ENCODE data around the gene TOX2. TPM values are rescaled to one million over a fixed set of nuclear protein-coding genes. Genes with fewer than 3 reads are reported as not detected.

Gene TOX2
- total RNA-seq, 1 experiment from 2014 or later, result not detected

GRCh38 chr20:44011251-44011940 is 96.7 kb downstream of the TOX2 start:
- Mint-ChIP-seq H3K27ac (ENCODE audit: unreplicated experiment) (no peak overlapping the region), H3K9me3 (ENCODE audit: unreplicated experiment) (no peaks in the 10 kb centered on the region), H3K4me1 (ENCODE audit: low read depth, unreplicated experiment) (no peaks in the 10 kb centered on the region), H3K27me3 (ENCODE audit: insufficient read depth, unreplicated experiment) (peaks cover 15% of the 10 kb centered on the region), H3K4me3 (ENCODE audit: unreplicated experiment) (no peak overlapping the region), H3K36me3 (ENCODE audit: insufficient read depth, unreplicated experiment) (no peaks in the 10 kb centered on the region)
- Histone ChIP-seq H3K36me3 (ENCODE audit: control insufficient read depth, insufficient read depth, low read length) (no peaks in the 10 kb centered on the region), H3K9me3 (0 out of 2 replicates have a peak, but pooled peaks cover 4% of the 10 kb centered on the region), H3K27me3 (replicated peaks; ENCODE audit: control insufficient read depth, insufficient read depth, low read length) (no peaks in the 10 kb centered on the region; the same call in 1 of the 2 replicates), H3K4me1 (no peaks in the 10 kb centered on the region), H3K4me3 (ENCODE audit: low read depth, low read length) (no peak overlapping the region)
- POLR2A ChIA-PET, result no interaction called here
- CTCF ChIA-PET, result no interaction called here
- TF ChIP-seq CTCF (IDR thresholded peaks at IDR 0.05; ENCODE audit: insufficient read depth in 1 of 2, low read depth in 1 of 2, low read length in 1 of 2, severe bottlenecking in 1 of 2, unreplicated experiment in 1 of 2), result no peak
- no TSS peak for BruUV-seq (replicated peaks)
- peak in 1 of 2 experiments; percentile 32 for DNase-seq
- intact Hi-C loops (cut with micrococcal nuclease; ENCODE audit: unreplicated experiment), result no loop called here

GRCh38 chr20:44012466-44013226 is 98.0 kb downstream of the TOX2 start:
- POLR2A ChIA-PET, result no interaction called here
- Mint-ChIP-seq H3K4me3 (ENCODE audit: unreplicated experiment) (no peak overlapping the region), H3K4me1 (ENCODE audit: low read depth, unreplicated experiment) (no peaks in the 10 kb centered on the region), H3K36me3 (ENCODE audit: insufficient read depth, unreplicated experiment) (no peaks in the 10 kb centered on the region), H3K9me3 (ENCODE audit: unreplicated experiment) (no peaks in the 10 kb centered on the region), H3K27ac (ENCODE audit: unreplicated experiment) (no peak overlapping the region), H3K27me3 (ENCODE audit: insufficient read depth, unreplicated experiment) (peaks cover 18% of the 10 kb centered on the region)
- no peaks in the 10 kb centered on the region for H3K36me3 ChIP-seq (ENCODE audit: control insufficient read depth, insufficient read depth, low read length)
- no peak for TF ChIP-seq CTCF (IDR thresholded peaks at IDR 0.05; ENCODE audit: insufficient read depth in 1 of 2, low read depth in 1 of 2, low read length in 1 of 2, severe bottlenecking in 1 of 2, unreplicated experiment in 1 of 2)
- intact Hi-C loops (cut with micrococcal nuclease; ENCODE audit: unreplicated experiment), result no loop called here
- 0 out of 2 replicates have a peak, but pooled peaks cover 4% of the 10 kb centered on the region for H3K9me3 ChIP-seq
- DNase-seq, result peak in 1 of 2 experiments; percentile 35
- no peaks in the 10 kb centered on the region; the same call in 1 of the 2 replicates for H3K27me3 ChIP-seq (replicated peaks; ENCODE audit: control insufficient read depth, insufficient read depth, low read length)
- no TSS peak for BruUV-seq (replicated peaks)
- no peaks in the 10 kb centered on the region for H3K4me1 ChIP-seq
- no peak overlapping the region for H3K4me3 ChIP-seq (ENCODE audit: low read depth, low read length)
- CTCF ChIA-PET, result no interaction called here

GRCh38 chr20:44014807-44015732 is 100.4 kb downstream of the TOX2 start:
- Histone ChIP-seq H3K9me3 (0 out of 2 replicates have a peak, but pooled peaks cover 4% of the 10 kb centered on the region), H3K4me3 (ENCODE audit: low read depth, low read length) (no peak overlapping the region), H3K4me1 (no peaks in the 10 kb centered on the region), H3K36me3 (ENCODE audit: control insufficient read depth, insufficient read depth, low read length) (no peaks in the 10 kb centered on the region), H3K27me3 (replicated peaks; ENCODE audit: control insufficient read depth, insufficient read depth, low read length) (no peaks in the 10 kb centered on the region; the same call in 1 of the 2 replicates)
- intact Hi-C loops (cut with micrococcal nuclease; ENCODE audit: unreplicated experiment), result no loop called here
- Mint-ChIP-seq H3K36me3 (ENCODE audit: insufficient read depth, unreplicated experiment) (no peaks in the 10 kb centered on the region), H3K4me3 (ENCODE audit: unreplicated experiment) (no peak overlapping the region), H3K27ac (ENCODE audit: unreplicated experiment) (no peak overlapping the region), H3K4me1 (ENCODE audit: low read depth, unreplicated experiment) (no peaks in the 10 kb centered on the region), H3K9me3 (ENCODE audit: unreplicated experiment) (no peaks in the 10 kb centered on the region), H3K27me3 (ENCODE audit: insufficient read depth, unreplicated experiment) (peaks cover 27% of the 10 kb centered on the region)
- CTCF ChIA-PET, result no interaction called here
- TF ChIP-seq CTCF (IDR thresholded peaks at IDR 0.05; ENCODE audit: insufficient read depth in 1 of 2, low read depth in 1 of 2, low read length in 1 of 2, severe bottlenecking in 1 of 2, unreplicated experiment in 1 of 2), result no peak
- POLR2A ChIA-PET, result no interaction called here
- BruUV-seq (replicated peaks), result no TSS peak
- DNase-seq, result peak in 1 of 2 experiments; percentile 34

Data from Caco-2 (cell line).